CD4-positive, alpha-beta T cell treated with Interleukin-2 at 100 ng/mL for 4 hours (primary cell): Measurements from ENCODE around the gene DCTN1.
A peak's percentile ranks its signal among the peaks of the same experiment; 100 is the strongest.
"Not testable (repeated sequence)": the region's sequence is repeated elsewhere in the genome, so short reads cannot be mapped to it uniquely, and the experiment has no call there.

ENCODE experiments used
- DNase-seq: peaks from one replicate; pipeline ENCODE4 v3.0.0-alpha.2; 2020; ENCODE audit warnings: low spot score

The DCTN1 gene

GRCh38 chr2:74369976-74370375, 10.1 kb downstream of the DCTN1 start:
- no peak for DNase-seq

GRCh38 chr2:74368499-74368898, 11.6 kb downstream of the DCTN1 start:
- no peak for DNase-seq

- DNase-seq: no peak
Observed at GRCh38 chr2:74367789-74368188, 12.3 kb downstream of the DCTN1 start.

GRCh38 chr2:74366036-74366435, 14.1 kb downstream of the DCTN1 start:
- no peak for DNase-seq

- DNase-seq: no peak
Observed at GRCh38 chr2:74364533-74365505, 15.3 kb downstream of the DCTN1 start.

- no peak for DNase-seq
Observed at GRCh38 chr2:74361327-74361726, 18.8 kb downstream of the DCTN1 start.

- DNase-seq: no peak
Observed at GRCh38 chr2:74357627-74358026, 22.5 kb downstream of the DCTN1 start.

GRCh38 chr2:74349889-74350288, 30.2 kb downstream of the DCTN1 start:
- no peak for DNase-seq

- no peak for DNase-seq
Observed at GRCh38 chr2:74347742-74348141, 32.4 kb downstream of the DCTN1 start.

- DNase-seq: no peak
Observed at GRCh38 chr2:74347303-74347702, 32.8 kb downstream of the DCTN1 start.

- DNase-seq: no peak
Observed at GRCh38 chr2:74345272-74345943, 34.7 kb downstream of the DCTN1 start.

- DNase-seq: no peak
Observed at GRCh38 chr2:74343316-74343715, 36.8 kb downstream of the DCTN1 start, which contains the start of gene SLC4A5. SLC4A5 (minus strand) TSS chr2:74343416; CDS start chr2:74315023, 28,393 bp downstream.

- DNase-seq: not testable (repeated sequence)
Observed at GRCh38 chr2:74336227-74336626, 43.9 kb downstream of the DCTN1 start.

- peak; percentile 77 for DNase-seq
Observed at GRCh38 chr2:74334931-74335333, 45.2 kb downstream of the DCTN1 start.

- no peak for DNase-seq
Observed at GRCh38 chr2:74333896-74334586, 46.1 kb downstream of the DCTN1 start.

GRCh38 chr2:74333175-74333574, 46.9 kb downstream of the DCTN1 start:
- no peak for DNase-seq

- DNase-seq: no peak
Observed at GRCh38 chr2:74332550-74333174, 47.4 kb downstream of the DCTN1 start.

- no peak for DNase-seq
Observed at GRCh38 chr2:74328573-74328972, 51.5 kb downstream of the DCTN1 start.

- DNase-seq: no peak
Observed at GRCh38 chr2:74328074-74328473, 52.0 kb downstream of the DCTN1 start.

GRCh38 chr2:74327627-74328026, 52.5 kb downstream of the DCTN1 start:
- DNase-seq: no peak

GRCh38 chr2:74327199-74327598, 52.9 kb downstream of the DCTN1 start:
- DNase-seq: no peak

GRCh38 chr2:74325815-74326214, 54.3 kb downstream of the DCTN1 start:
- DNase-seq: no peak
